ENCODE results near the gene TMEM254.

- TF ChIP-seq CTCF (tag by site-specific recombination; IDR thresholded peaks at IDR 0.05) = no peak
- TF ChIP-seq ZNF274 (IDR thresholded peaks at IDR 0.05; ENCODE audit: low read length) = no peak
- no peak for TF ChIP-seq ZNF274 (tag by site-specific recombination; IDR thresholded peaks at IDR 0.05; ENCODE audit: borderline replicate concordance)
- TF ChIP-seq REST (tag by site-specific recombination; IDR thresholded peaks at IDR 0.05) = no peak
Measured at GRCh38 chr10:80090121-80090520, 11.7 kb downstream of the TMEM254 start.

Measured in HEK293 (cell line).